ENCODE data around the gene NECTIN4. TPM values are rescaled to one million over a fixed set of nuclear protein-coding genes. Genes with fewer than 3 reads are reported as not detected.

The NECTIN4 gene
- total RNA-seq (2022; extraction: Qiagen RNA extraction; ENCODE audit: low read depth): 0.81 to 2.9 TPM (median 2.0 TPM) in 5 replicates

DNA sequence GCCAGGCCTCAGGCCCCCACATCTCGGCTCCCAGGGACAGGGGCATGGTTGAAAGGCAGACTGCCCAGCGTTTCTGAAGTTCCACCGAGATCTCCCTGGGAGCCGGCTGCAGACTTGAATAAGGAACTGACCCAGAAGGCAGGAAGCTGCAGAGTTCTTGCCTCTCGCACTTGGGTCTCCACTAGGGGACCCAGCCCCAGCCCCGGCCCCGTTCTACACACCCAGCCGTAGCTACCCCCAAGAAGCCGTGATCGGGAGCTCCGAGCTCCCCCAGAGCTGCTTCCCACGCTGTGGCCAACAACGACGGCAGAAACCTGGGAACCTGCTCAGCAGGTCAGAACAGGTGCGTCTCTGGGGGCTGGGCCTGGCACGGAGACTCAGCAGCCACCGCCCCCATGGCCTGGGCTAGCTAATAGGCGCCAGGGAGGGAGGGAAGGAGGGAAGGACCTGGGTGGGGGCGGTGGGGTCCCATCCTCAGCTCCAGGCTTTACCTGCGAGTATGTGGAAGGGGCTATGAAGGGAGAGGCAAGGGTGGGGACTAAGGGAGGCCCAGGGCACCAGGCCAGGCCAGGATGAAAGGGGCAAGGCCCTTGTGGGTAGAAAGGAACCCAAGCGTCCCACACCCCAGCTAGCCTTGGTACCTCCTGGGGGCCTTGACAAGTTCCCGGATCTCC is at the start of gene NECTIN4:
NECTIN4 (minus strand) TSS at position 308 of the 674 bp plus-strand sequence; CDS start at position 46, 262 bp downstream.

DNA sequence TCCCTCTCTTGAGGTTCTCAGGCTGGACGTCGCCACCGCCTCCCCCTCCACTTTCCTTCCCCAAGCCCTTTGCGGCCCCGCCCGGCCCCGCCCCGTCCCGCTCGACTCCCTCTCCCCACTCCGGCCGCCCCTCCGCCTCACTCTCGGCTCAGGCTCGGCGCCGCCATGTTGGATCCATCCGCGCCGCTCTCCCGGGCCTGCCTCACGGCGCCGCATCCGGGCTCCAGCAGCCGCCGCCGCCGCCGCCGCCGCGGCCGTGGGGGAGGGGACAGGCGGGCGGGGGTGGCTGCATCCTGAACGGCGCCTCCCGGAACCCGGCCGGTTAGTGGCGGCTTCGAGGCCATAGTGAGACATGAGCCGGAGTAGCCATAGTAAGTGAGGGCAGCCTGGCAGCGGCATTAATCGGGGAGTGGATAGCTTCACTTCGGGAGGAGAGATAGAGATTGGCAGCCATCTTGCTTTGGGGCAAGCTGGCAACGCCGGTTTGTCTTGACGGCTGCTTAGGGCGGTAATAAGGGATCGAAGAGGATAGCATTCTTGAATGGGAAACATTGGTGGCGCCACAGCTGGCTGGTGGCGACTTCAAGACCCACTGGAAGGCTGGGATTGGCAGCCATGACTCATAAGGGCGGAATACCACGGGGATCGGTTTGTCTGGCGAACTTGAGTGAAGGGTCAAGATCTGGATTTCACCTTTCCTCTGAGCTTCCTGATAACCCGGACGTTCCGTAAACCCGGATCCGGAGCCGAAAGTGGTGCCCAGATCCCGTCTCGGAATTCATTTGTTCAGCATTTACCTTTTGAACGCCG is 43.3 kb upstream of the NECTIN4 start, which contains the start of gene DEDD:
DEDD (minus strand) TSS at position 258 of the 810 bp plus-strand sequence. CDS start 8,205 bp downstream, outside the sequence.

DNA sequence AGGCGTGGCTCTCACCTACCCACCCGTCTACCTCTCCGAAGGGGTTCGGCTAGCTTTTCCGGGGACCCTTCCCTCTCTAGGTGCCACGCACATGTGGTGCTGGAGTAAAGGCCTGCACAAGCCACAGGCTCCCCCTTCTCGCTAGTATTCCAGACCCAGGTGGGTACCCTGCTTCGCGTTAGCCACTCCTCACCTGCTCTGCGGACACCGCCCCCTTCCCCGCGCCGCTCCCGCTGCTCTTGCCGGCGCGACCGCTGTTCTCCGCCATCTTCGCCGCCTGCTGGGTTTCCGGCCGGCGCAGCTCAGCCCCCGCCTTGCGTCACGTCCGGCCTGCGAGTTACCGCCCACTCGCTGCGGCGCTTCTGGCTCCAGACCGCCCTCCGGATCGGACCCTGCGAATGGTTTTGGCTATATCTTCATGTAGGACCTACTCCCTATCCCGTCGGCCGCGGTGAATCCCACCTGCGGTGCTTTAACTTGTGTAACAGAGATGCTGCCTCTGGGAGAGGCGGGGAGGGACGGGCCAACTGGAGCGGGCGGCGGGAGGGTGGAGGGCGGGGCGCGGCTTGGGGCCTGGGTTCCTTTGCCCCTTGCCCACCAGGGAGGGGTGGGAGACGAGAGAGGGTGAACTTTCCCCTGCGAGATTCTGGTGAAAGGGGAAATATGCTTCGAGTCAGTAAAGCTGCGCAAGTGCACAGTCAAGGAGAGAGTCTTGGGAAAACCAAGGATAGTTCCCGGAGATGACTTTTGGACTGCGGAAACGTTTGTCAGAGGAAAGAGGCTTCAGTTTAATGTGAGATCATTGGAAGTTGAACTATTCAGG is 28.6 kb upstream of the NECTIN4 start, which contains the start of the genes NIT1 and PFDN2:
NIT1 (plus strand) TSS at position 347 of the 823 bp plus-strand sequence; CDS start at position 419, 72 bp downstream.
PFDN2 (minus strand) TSS at position 279 of the 823 bp plus-strand sequence; CDS start at position 268, 11 bp downstream.

DNA sequence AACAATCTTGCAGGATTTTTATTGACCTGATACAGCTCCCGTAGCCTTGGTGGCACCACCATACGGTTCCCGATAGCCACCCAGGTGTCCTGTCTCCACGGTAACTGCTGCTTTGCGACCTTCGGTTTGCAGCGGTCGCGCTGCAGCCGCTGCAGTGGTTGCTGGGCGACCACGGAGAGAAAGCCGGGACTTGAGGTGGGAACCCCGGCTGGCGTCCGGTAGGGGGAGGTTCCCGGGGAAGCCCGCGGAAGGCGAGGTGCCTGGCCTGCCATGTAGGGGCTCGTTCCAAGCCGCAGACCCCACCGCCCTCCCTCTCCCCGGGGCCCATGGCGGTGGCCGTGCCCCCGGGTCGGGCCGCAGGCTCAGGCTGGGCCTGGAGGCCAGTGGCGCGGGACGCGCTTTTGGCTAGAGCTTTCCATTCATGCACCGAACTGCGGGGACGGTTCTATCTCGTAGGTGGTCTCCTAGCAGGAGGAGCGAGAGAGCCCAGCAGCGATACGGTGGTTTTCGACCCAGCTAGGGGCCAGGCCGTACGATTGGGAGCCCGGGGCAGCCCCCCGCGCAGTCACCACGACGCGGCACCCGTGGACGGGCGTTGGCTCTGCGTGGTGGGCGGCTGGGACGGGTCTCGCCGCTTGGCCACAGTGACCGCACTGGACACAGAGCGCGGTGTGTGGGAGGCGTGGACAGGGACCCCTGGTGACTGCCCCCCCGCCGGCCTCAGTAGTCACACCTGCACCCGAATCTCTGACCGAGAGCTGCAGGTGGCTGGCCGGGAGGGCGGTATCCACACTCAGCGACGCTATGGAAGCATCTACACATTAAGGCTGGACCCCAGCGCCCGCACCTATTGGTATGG is 9.1 kb upstream of the NECTIN4 start, which contains the start of gene KLHDC9:
KLHDC9 (plus strand) TSS at position 152 of the 859 bp plus-strand sequence; CDS start at position 327, 175 bp downstream.

DNA sequence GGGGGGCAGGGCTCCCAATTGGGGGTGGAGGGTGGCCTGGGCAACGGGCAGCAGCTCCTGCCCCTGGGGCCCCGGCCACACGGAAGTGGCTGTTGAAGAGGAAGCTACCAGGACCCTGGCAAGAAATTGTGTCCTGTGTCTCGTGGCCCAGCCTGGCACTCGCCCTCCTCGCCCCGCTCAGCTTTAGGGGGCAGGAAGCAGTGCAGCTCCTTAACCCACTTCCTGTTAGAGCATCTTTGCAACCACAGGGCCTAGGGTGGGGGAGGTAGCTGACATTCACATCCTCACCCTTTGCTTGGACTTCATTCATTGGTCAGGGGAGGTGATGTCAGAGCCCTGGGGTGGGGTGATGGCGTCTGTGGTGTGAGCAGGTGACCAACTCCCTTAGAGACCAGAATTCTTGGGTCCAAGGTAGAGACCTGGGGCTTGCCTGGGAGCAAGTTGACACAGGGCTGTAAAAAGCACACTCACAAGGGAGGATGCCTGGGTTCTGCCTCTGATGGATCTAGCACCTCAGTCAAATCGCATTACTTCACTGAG is 19.6 kb downstream of the NECTIN4 start, which contains the start of gene ARHGAP30:
ARHGAP30 (minus strand) TSS at position 161 of the 540 bp plus-strand sequence. CDS start 267 bp downstream, outside the sequence.

DNA sequence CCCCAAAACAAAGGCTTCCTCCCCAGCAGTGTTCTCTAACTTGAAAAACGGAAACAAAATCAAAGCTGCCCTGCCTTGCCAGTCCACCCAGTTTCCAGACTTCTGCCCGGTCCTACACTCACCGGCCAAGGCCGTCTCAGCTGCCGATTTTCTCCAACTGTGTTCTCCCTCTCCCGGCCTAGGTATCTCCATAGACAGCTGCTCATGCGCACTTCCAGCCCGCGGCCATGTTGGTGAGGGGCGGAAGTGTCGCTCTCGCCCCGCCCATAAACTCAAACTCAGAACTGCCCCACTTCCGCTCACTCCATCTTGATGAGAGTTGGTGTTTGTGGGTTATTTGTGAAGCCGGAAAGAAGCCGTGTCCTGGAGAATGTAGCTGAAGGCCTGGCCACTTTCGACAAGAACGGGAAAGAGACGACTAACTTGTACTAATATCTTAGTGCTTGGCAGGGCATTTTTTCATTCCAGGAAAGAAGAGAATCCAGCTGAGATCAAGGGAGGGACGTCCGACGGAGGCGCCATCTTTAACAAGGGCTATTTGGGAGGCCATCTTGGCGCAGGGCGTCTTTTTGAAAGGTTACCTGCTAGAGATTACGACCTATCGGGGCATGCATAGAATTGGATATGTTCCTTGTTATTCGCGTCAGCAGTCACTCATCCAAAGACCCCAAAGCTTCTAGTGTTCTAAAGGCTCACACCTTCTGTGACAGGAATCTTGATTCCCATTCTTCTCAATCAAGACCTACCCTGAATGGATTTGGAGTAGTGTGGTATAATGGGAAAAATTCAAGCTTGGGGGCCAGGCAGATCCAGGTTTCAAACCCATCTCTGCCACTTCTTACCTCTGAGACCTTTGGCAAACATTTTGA is 43.4 kb downstream of the NECTIN4 start, which contains the start of gene USF1:
USF1 (minus strand) TSS at position 242 of the 869 bp plus-strand sequence. CDS start 2,702 bp downstream, outside the sequence.

DNA sequence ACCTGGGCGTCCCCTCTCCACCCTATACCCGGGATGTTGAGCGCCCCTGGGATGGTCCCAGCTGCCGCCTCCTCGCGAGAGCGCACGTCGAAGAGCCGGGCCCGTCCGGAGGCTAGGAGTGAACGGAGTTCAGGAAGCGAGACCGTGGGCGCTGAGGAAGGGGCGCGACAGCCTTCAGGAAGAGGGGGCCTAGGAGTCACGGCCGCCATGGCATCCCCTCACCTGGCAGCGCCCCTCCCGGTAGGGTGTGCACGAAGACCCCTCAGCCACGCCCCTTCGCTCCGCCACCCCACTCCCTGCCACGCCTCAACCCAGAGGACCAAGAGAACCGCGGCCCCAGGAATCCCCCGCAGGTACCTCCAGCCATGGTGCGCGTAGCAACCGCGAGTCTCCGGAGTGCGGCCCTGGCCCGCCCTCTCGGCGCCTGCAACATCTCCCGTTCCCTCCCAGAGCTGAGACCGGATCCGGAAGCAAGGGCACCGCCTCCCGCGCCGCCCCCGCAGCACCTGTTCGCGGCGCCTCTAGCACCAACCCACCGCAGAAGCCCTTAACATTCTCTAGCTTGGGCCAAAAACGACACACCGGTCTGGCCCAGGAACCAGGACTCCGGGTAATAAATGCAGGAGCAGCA is 50.7 kb downstream of the NECTIN4 start, which contains the start of gene TSTD1:
TSTD1 (minus strand) TSS at position 442 of the 631 bp plus-strand sequence; CDS start at position 367, 75 bp downstream.

Other genes with a start within 250 kb of the NECTIN4 start
- not detected in 5 replicates for gene CD244, start 226.7 kb downstream of the NECTIN4 start, total RNA-seq (2022; extraction: Qiagen RNA extraction; ENCODE audit: low read depth)
- not detected in 5 replicates for gene ITLN1, start 204.4 kb downstream of the NECTIN4 start, total RNA-seq (2022; extraction: Qiagen RNA extraction; ENCODE audit: low read depth)
- gene ITLN2, start 134.7 kb downstream of the NECTIN4 start, total RNA-seq (2022; extraction: Qiagen RNA extraction; ENCODE audit: low read depth): 0.14 to 1.1 TPM (median 0.36 TPM) in 5 replicates
- gene F11R, start 68.4 kb downstream of the NECTIN4 start, total RNA-seq (2022; extraction: Qiagen RNA extraction; ENCODE audit: low read depth): 43.1 to 66.6 TPM (median 47.2 TPM) in 5 replicates
- gene TSTD1, start 50.6 kb downstream of the NECTIN4 start, total RNA-seq (2022; extraction: Qiagen RNA extraction; ENCODE audit: low read depth): 0.49 to 0.78 TPM (median 0.67 TPM) in 4 of 5 replicates, not detected in the other
- 45.3 to 50.5 TPM (median 49.9 TPM) in 5 replicates for gene USF1, start 43.6 kb downstream of the NECTIN4 start, total RNA-seq (2022; extraction: Qiagen RNA extraction; ENCODE audit: low read depth)
- 0.06 to 0.19 TPM (median 0.08 TPM) in 5 replicates for gene ARHGAP30, start 19.7 kb downstream of the NECTIN4 start, total RNA-seq (2022; extraction: Qiagen RNA extraction; ENCODE audit: low read depth)
- gene KLHDC9, start 8.8 kb upstream of the NECTIN4 start, total RNA-seq (2022; extraction: Qiagen RNA extraction; ENCODE audit: low read depth): 1.1 to 2.2 TPM (median 2.0 TPM) in 5 replicates
- gene PFDN2, start 28.5 kb upstream of the NECTIN4 start, total RNA-seq (2022; extraction: Qiagen RNA extraction; ENCODE audit: low read depth): 106 to 128 TPM (median 117 TPM) in 5 replicates
- gene NIT1, start 28.5 kb upstream of the NECTIN4 start, total RNA-seq (2022; extraction: Qiagen RNA extraction; ENCODE audit: low read depth): 23.3 to 38.9 TPM (median 30.2 TPM) in 5 replicates
- 24.5 to 35.9 TPM (median 32.3 TPM) in 5 replicates for gene DEDD, start 43.1 kb upstream of the NECTIN4 start, total RNA-seq (2022; extraction: Qiagen RNA extraction; ENCODE audit: low read depth)
- gene UFC1, start 64.4 kb upstream of the NECTIN4 start, total RNA-seq (2022; extraction: Qiagen RNA extraction; ENCODE audit: low read depth): 85.4 to 154 TPM (median 93.0 TPM) in 5 replicates
- 15.0 to 24.1 TPM (median 20.5 TPM) in 5 replicates for gene USP21, start 69.9 kb upstream of the NECTIN4 start, total RNA-seq (2022; extraction: Qiagen RNA extraction; ENCODE audit: low read depth)
- gene PPOX, start 76.9 kb upstream of the NECTIN4 start, total RNA-seq (2022; extraction: Qiagen RNA extraction; ENCODE audit: low read depth): 10.7 to 19.4 TPM (median 16.6 TPM) in 5 replicates
- 18.3 to 28.9 TPM (median 25.6 TPM) in 5 replicates for gene B4GALT3, start 87.9 kb upstream of the NECTIN4 start, total RNA-seq (2022; extraction: Qiagen RNA extraction; ENCODE audit: low read depth)
- gene ADAMTS4, start 109.5 kb upstream of the NECTIN4 start, total RNA-seq (2022; extraction: Qiagen RNA extraction; ENCODE audit: low read depth): 0.02 TPM in 1 of 5 replicates, not detected in the others
- gene NDUFS2, start 112.8 kb upstream of the NECTIN4 start, total RNA-seq (2022; extraction: Qiagen RNA extraction; ENCODE audit: low read depth): 79.0 to 87.4 TPM (median 84.3 TPM) in 5 replicates
- gene FCER1G, start 125.7 kb upstream of the NECTIN4 start, total RNA-seq (2022; extraction: Qiagen RNA extraction; ENCODE audit: low read depth): 0.70 TPM in 1 of 5 replicates, not detected in the others
- gene APOA2, start 134.1 kb upstream of the NECTIN4 start, total RNA-seq (2022; extraction: Qiagen RNA extraction; ENCODE audit: low read depth): not detected in 5 replicates
- gene TOMM40L, start 136.5 kb upstream of the NECTIN4 start, total RNA-seq (2022; extraction: Qiagen RNA extraction; ENCODE audit: low read depth): 9.5 to 12.8 TPM (median 11.3 TPM) in 5 replicates
- not detected in 5 replicates for gene NR1I3, start 148.6 kb upstream of the NECTIN4 start, total RNA-seq (2022; extraction: Qiagen RNA extraction; ENCODE audit: low read depth)
- gene PCP4L1, start 169.2 kb upstream of the NECTIN4 start, total RNA-seq (2022; extraction: Qiagen RNA extraction; ENCODE audit: low read depth): 0.11 TPM in 1 of 5 replicates, not detected in the others
- gene MPZ, start 220.4 kb upstream of the NECTIN4 start, total RNA-seq (2022; extraction: Qiagen RNA extraction; ENCODE audit: low read depth): 0.21 to 0.57 TPM (median 0.45 TPM) in 4 of 5 replicates, not detected in the other
- 236 to 252 TPM (median 244 TPM) in 5 replicates for gene SDHC, start 224.8 kb upstream of the NECTIN4 start, total RNA-seq (2022; extraction: Qiagen RNA extraction; ENCODE audit: low read depth)